GM21390 (cell line): ENCODE data around the gene PPP1R36.
"Not testable (repeated sequence)": the region's sequence is repeated elsewhere in the genome, so short reads cannot be mapped to it uniquely, and the experiment has no call there.

Source experiments
- ATAC-seq: cut with Tn5 transposase; IDR thresholded peaks from one replicate; pipeline ENCODE4 v1.9.1; 2021; ENCODE audit not compliant: unreplicated experiment

PPP1R36 gene

DNA sequence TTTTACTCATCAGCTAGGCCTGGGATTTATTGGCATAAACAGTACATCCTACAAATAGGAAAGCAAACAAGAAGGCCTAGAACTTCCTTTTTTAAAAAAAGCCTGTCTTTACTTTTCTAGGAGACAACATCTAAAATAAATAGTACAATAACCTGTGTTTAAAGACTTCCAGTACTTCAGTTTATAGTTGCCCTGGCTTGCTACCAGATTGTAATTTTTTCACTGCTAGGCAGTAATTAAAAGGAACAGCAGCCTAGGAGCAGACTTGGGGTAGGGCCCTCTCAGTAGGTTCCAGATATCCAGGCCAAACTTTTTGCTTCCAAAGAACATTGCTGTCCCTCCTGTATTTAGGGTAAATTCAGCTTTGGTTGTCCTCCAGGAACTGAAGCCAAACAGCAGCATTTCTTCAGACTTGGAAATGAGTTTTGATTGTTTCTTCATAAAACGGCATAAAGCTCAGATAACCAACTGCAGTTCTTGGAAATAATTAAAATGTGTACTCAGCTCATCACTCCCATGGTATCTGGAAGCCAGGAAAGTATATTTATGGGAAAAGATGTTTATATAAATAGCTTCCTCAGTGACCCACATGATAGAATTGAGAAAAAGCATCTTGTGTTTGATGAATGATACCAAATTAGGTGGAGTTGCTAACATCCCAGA lies 61.7 kb downstream of the PPP1R36 start:
- ATAC-seq, result no peak

DNA sequence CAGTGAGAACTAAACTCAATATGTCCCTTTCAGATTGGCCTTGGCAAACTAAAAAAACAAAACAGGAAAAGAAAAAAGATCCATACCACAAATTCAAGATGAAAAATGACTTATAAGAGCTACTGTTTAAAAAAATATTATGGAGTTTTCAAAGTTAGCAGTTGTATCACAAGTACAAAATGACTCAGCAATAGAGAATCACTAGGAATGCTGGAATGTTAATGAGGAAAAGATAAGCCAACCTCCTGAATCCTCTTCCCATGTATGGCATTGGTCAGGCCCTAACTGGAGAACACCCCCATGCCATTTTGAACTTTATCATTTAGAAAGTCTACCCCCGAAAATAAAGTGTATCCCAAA lies 62.2 kb downstream of the PPP1R36 start:
- no peak for ATAC-seq

DNA sequence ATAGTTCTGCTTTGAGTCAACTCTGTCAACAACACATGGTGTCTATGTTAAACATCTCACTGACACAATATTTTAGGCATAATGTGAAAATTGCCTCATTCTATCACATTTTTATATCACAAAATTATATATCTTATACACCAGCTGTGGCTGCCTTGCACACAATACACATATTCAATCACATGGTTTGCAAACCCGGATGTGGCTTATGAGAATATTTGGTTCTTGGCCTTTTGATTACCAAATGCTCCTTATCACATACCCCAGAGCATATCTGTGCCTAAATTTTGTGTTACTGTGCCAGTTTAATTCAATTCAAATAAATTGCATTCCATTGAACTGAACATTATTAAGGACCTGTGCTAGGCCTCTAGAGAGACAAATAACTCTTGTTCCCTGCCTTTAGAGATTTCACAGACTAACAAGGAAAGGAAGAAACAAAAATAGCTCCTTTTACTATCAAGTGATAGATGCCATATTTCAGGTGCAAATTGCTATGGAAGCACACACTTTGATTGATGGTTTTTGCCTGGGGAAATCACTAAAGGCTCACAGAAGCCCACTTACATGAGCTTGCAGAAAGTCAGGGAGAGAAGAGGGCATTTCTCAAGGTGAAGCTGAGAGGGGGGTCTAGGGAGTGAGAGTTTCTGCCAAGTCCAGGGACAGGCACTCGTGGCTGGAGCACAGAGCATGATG lies 63.4 kb downstream of the PPP1R36 start:
- no peak for ATAC-seq

- no peak for ATAC-seq
These were observed 64.4 kb downstream of the PPP1R36 start for GRCh38 chr14:64614166-64614565.

GRCh38 chr14:64614805-64615391 lies 65.1 kb downstream of the PPP1R36 start:
- ATAC-seq, result no peak

- not testable (repeated sequence) for ATAC-seq
These were observed 68.2 kb downstream of the PPP1R36 start for GRCh38 chr14:64617872-64618408.

- no peak for ATAC-seq
These were observed 71.1 kb downstream of the PPP1R36 start for GRCh38 chr14:64620910-64621309.

GRCh38 chr14:64623554-64624165 lies 73.9 kb downstream of the PPP1R36 start:
- no peak for ATAC-seq

- no peak for ATAC-seq
These were observed 75.8 kb downstream of the PPP1R36 start for GRCh38 chr14:64625386-64626232.

- no peak for ATAC-seq
These were observed 79.2 kb downstream of the PPP1R36 start for GRCh38 chr14:64628940-64629408.

DNA sequence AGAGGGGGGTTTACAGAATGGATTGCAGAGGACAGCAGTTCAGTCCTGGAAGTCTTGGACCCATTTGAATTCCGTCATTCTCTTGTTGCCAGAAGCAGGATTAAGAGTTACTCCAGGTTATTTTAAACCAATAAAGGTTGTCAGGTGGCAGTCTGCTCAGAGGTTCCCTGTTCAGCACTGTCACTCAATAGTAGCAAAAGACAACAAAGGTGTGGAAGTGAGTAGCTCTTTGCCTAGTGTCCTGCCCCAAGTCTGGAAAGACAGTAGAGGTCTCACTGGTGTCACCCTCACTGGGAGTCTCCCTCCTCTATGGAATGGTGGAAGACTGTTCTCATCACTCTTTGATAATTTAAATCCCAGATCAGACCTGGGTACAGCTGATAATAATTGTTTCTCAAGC lies 81.0 kb downstream of the PPP1R36 start:
- no peak for ATAC-seq

DNA sequence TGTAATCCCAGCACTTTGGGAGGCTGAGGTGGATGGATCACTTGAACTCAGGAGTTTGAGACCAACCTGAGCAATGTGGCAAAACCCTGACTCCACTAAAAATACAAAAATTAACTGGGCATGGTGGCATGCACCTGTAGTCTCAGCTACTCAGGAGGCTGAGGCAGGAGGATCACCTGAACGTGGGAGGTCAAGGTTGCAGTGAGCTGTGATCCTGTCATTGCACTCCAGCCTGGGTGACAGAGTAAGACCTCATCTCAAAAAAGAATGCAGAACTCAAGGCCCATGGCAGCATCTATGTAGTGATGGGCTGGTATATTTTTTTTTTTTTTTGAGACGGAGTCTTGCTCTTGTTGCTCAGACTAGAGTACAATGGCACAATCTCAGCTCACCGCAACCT lies 81.5 kb downstream of the PPP1R36 start:
- not testable (repeated sequence) for ATAC-seq

DNA sequence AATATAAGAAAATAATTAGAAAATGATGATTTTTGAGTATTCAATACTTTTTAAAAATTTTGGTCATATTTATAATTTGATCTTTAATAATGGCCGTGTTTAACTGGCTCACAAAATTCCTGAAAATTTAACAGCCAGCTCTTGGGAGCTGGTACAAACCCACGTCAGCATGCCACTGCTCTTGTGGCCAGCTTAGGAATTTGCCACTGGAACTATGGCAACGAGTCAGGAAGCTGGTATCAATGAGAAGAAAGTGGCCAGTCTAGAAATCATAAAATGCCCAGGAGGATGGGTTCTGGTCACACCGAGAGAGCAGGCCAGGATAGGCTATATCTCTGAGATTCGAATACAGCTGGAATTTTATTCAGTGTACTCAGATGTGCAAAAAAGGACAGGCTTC lies 82.3 kb downstream of the PPP1R36 start:
- ATAC-seq, result no peak

GRCh38 chr14:64634558-64634957 lies 84.8 kb downstream of the PPP1R36 start:
- no peak for ATAC-seq

DNA sequence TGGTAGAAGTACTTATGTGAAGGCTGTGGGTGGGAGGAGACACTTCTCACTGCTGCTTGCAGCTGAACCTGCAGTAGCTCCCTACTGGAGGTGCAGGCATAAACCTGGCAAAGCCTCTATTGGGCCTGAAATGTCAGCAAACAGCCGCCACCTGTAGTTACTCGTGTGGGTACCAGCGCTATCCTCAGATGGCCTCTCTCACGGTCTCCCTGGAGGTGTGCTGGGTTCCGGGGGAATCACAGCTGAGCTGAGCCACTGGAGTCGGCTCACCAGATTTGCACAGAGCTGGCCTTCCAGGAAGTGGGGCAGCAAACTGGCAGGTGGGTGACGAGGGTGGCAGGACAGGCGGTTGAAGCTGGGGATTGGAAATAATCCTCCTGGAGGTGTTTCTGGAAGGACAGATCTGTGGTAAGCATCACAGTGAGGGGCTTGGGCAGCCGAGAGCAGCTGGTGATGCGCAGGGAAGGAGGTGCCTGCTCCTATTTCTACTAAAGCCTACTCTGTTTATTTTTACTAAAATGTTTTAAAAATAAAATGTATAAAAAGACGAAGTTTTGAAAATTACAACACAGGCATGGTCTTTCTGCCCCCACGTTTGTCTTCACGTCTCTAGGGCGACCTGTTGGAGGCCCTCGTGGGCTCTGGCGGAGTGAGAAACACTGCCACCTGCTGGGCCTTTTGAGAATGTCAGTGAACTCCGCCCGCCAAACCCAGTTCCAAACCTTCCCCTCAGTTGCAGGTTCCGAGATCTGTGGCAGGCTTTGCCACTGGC lies 86.6 kb downstream of the PPP1R36 start:
- ATAC-seq, result no peak

GRCh38 chr14:64636980-64637429 lies 87.2 kb downstream of the PPP1R36 start:
- ATAC-seq, result no peak

GRCh38 chr14:64637735-64638473 lies 88.1 kb downstream of the PPP1R36 start:
- no peak for ATAC-seq

- no peak for ATAC-seq
These were observed 88.9 kb downstream of the PPP1R36 start for GRCh38 chr14:64638625-64639024.
